Right lung (tissue), 5 donors: ENCODE measurements around the gene RAPGEF4. TPM values are rescaled to one million over a fixed set of nuclear protein-coding genes. Genes with fewer than 3 reads are reported as not detected.
"Not testable (repeated sequence)": the region's sequence is repeated elsewhere in the genome, so short reads cannot be mapped to it uniquely, and the experiment has no call there.

ENCODE experiments used
- DNase-seq, 2 donors: peaks; one replicate each; pipeline ENCODE4 v3.0.0-alpha.2; 2013
- polyA plus RNA-seq, 5 donors: library from polyadenylated mRNA; unstranded; fragments of 120-200 nt; gene quantifications; one replicate each; pipeline versions ENCODE4 v1.2.1 to v1.2.3, GENCODE V29; 2013; ENCODE audit warnings: inconsistent platforms in 1 of 5, low replicate concordance in 1 of 5; ENCODE audit not compliant: insufficient read length in 5 of 5, insufficient read depth in 1 of 5

Gene RAPGEF4
- polyA plus RNA-seq, 5 donors, result 8.4 to 17.8 (median 12.6) TPM

- DNase-seq, result no peak
These were observed 296.4 kb downstream of the RAPGEF4 start for GRCh38 chr2:173032032-173032431.

- DNase-seq, result no peak
These were observed 297.4 kb downstream of the RAPGEF4 start for GRCh38 chr2:173033084-173033483.

DNA sequence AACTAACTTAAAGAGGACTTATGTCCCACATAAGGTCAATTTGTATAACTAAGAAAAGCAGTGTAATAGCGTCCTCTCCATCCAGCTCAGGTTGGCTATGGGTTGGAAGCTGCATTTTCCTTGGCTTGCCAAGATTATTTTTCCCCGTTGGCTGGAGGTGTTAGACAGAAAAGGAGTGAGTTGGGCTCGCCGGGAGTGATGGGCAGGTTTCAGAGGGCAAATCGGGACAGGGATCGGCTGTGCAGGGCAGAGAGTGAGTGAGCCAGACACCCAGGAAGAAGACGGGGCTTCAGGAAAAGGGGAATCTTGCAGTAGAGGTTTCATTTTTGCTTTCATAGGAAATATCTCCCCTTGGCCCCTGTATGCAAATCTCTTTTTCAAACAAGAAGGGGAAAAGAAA lies 298.5 kb downstream of the RAPGEF4 start:
- DNase-seq, result no peak

DNA sequence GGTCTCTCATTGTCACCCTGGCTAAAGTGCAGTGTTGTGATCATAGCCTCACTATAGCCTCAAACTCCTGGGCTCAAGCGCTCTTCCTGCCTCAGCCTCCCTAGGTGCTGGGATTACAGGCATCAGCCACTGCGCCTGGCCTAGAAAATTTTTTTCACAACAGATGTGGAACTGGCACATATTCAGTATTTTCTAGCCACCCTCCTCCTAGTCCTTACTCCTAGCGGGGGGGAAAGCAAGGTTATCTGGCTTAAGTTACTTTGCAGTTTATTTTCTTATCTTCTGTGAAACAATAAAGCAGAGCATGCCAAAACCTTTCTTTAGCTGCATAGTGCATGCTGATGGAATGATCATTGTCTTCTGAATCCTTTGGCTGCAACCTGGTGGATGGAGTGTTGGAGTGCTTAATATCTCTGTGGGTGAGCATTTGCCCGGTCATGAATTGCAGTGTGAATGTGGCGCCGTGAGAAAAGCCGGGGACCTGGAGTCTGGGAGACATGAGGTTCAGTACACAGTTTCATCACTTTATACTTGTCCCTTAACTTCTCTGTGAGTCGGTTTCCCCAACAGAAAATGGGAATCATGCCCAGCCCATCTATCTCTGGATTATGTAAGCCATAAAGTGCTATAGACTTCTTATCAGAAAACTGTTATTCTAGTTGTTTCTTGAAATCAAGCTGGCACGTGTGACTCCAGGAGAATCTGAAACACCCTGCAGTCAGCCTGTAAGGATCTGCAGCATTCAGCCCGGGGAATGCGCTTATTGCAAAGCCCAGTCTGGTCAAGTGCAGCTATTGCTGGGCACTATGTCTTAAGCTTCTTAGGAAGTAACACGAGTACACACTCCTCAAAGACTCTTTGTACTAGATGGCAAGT lies 301.8 kb downstream of the RAPGEF4 start:
- DNase-seq, result no peak

- not testable (repeated sequence) for DNase-seq
These were observed 302.6 kb downstream of the RAPGEF4 start for GRCh38 chr2:173038257-173038656.

- DNase-seq, result no peak
These were observed 305.1 kb downstream of the RAPGEF4 start for GRCh38 chr2:173040729-173041128.

- no peak for DNase-seq
These were observed 307.8 kb downstream of the RAPGEF4 start for GRCh38 chr2:173043476-173043875.

DNA sequence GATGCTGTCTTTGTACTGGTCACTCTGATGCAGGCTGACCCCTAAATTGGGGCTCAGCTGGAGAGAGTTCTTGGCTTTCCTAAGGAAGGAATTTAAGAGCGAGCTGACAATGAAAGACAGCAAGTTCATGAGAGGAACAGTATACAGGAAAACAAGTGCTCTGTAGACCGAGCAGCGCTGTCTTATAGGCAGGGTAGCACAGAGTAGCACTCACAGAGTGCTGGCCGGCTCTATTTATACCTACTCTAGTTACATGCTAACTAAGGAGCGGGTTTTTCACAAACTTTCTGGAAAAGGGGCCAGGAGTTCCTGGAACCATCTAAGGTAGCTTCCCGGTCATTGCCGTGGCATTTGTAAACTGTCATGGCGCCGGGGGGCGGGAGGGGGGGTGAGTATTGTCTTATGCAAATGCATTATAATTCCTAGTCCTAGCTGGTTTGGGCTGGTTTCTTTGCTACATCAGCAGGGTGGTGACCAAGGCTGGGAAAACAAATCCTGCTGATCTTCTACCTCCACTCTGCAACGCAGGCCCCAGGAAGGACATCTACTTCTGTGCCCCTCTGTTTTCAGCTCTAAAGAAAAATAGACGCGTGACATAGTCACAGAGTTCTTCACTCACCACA lies 308.4 kb downstream of the RAPGEF4 start:
- no peak for DNase-seq

DNA sequence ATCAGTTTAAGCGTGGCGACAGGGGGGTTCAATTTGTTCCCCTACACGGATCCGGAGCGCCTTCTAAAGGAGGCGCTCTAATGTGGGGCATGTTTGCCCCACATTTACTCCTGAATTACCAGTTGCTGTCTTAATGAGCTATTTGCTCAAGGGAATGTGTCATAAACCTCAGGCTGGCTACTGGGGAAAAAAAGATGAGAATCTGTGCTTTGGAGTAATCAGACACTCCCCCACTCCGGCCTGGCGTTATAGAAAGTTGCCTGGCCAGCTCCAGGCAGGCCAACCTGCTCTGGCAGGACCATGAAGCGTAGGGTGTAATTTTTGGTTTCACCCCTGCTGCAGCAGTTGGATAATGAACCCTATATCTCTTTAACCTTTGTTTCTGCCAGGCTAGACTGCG lies 309.0 kb downstream of the RAPGEF4 start:
- no peak for DNase-seq

DNA sequence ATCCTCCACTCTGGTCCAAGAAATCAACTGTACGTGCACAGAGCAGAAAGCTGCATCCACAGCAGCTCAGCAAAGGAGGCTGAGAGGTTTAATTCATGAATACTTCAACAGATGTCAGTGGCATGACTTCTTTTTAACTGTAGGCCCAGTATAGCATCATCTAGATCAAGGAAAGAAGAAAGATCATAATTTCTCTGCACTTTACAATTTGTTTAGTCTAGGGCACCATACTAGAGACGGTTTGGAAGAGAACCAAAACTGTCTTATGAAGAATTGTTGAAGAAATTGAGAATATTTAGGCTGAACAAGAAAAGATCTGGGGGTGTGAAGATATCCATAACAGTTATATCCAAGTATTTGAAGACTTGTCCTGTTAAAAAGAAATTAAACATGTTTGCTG lies 309.5 kb downstream of the RAPGEF4 start:
- no peak for DNase-seq

DNA sequence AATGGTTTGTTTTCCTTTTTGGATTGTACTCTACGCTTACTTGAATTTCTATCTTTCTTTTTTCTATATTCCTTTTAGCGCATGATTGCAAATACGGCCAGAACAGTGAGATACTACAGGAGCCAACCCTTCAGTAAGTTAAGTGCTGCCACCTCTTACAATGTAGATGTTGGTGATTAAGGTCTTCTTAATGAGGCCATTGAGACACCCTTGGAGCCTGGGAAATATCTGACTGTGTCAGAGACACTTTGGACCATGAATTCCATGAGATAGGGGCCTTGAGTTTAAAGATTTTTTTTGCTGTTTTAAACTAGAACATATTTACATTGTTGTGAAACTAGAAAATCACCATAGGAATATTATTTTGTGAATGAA lies 312.9 kb downstream of the RAPGEF4 start:
- DNase-seq, result no peak

GRCh38 chr2:173048897-173049661 lies 313.4 kb downstream of the RAPGEF4 start:
- no peak for DNase-seq

GRCh38 chr2:173049831-173050230 lies 314.2 kb downstream of the RAPGEF4 start:
- DNase-seq, result no peak

DNA sequence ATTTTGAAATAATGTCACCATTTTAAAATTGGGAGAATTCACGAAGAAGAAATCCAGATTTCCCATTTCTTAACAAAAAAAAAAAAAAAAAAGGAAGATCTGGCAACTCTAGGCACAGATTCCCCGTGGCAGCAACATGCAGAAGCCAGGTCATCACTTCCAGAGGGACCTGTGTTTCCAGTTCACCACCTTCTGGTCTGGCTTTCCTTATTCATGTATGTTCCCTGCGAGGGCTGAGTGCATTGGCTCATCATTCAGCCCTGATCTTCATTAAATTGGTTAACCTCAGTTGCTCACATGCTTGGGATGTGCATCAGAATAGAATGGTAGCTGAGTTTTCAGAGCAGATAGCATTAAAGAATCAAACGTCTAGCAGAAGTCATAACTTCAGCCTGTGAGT lies 315.0 kb downstream of the RAPGEF4 start:
- DNase-seq, result no peak

DNA sequence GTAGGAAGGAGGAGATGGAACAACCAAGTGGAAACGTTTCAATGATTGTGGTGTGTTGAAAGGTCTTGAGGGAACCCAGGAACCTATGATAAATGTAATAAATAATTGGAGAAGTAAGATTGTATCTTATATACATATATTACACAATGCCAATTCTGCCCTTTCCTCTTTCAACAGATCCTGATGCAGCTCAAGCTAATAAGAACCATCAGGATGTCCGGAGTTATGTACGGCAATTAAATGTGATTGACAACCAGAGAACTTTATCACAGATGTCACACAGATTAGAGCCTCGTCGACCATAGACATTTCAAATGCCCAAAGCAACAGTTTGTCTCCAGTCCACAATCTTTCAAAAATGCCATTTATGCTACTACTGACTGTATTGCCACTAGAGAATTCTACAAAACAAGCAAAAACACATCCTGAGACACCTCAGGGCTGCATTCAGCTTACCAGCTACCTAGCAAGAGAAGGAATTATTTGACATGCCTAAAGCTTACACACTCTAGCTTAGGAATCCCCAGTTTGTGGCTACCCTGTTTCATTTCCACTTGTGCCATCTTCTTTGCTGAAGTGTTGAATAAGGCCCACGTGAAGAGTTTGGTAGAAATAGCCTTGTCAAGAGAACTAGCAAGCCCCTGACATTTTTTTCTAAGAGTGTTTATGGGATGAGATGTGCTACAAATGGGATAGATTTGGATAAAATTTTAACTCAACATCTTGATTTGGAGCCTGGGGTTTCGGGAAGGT lies 316.0 kb downstream of the RAPGEF4 start:
- no peak for DNase-seq

DNA sequence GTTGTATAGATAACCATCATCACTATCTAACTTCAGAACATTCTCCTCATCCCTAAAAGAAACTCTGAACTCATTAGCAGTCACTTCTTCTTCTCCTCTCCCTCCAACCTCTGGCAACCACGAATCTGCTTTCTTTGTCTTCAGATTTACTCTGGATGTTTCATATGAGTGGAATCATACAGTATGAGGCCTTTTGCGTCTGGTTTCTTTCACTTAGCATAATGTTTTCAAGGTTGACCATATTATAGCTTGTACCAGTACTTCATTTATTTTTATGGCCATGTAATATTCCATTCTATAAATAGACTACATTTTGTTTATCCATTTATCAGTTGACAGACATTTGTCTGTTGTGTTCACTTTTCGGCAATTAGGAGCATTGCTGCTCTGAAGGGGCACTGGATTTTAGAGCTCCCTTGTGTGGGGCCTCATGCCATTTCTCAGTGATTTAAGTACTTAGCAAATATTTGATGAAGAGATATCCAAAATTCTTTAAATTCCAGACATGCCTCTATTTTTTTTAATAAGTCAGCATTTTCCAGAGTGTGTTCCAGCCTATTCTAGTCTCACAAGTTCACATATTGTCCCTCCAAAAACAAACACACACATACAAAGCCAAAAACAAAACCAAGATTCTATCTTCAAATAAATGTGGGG lies 317.5 kb downstream of the RAPGEF4 start:
- no peak for DNase-seq

- DNase-seq, result no peak
These were observed 318.8 kb downstream of the RAPGEF4 start for GRCh38 chr2:173054466-173054865.

DNA sequence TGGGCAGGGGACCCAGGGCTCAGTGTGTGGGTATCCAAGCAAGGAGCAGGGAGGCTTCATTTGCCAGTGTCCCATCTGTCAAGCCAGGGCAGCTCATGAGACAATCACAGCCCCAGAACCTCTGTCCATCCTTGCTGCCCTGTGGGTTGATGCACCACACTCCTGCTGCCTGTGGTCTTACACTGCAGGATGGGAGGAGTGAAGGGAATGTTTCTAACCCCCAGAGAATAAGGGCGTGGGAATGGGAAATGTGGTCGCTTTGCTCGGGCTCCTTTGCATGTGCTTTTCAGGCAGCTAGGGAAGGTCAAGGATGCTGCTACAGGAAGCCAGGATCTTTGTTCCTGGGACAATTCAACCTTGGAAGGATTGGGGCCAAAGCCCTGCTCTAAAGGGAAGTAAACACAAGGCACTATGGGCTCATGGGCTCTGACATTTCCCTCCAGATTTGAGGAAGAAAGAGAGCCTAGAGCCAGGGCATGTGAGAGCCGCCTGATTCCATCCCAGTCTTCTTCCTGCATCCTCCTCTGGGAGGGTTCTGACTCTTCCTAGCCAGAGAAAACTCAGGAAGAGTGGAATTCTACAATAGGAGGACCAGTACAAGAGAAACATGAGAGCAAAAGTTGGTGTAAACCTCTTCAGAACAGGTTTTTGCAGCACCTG lies 321.2 kb downstream of the RAPGEF4 start:
- DNase-seq, result no peak

GRCh38 chr2:173058097-173058496 lies 322.5 kb downstream of the RAPGEF4 start:
- DNase-seq, result no peak

DNA sequence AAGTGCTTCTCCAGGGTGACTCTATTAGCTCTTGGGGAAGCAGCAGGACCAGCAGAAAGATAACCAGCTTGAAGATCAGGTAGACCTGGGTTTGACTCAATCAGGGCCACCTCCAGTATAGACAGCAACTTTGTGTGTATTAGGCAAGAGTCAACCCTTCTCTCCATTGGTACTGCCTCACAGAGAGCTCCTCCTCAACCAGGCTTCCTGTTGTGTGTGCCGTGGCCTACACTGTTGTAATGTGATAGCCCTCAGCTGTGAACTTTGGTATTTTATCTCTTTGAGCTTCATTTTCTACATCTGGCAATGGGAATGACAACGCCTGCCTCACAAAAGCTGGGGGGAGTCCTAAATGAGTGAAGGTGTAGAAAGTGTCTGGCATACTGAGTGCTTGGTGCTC lies 323.0 kb downstream of the RAPGEF4 start:
- no peak for DNase-seq

GRCh38 chr2:173059292-173059691 lies 323.6 kb downstream of the RAPGEF4 start:
- no peak for DNase-seq
